Activated CD4-positive, CD25-positive, alpha-beta regulatory T cell (primary cell): ENCODE results near the gene STC2.

Source experiments
- DNase-seq, 4 experiments: peaks; one replicate each; lab custom pipeline; 2025; lab: John Stamatoyannopoulos, UW

STC2 gene

DNA sequence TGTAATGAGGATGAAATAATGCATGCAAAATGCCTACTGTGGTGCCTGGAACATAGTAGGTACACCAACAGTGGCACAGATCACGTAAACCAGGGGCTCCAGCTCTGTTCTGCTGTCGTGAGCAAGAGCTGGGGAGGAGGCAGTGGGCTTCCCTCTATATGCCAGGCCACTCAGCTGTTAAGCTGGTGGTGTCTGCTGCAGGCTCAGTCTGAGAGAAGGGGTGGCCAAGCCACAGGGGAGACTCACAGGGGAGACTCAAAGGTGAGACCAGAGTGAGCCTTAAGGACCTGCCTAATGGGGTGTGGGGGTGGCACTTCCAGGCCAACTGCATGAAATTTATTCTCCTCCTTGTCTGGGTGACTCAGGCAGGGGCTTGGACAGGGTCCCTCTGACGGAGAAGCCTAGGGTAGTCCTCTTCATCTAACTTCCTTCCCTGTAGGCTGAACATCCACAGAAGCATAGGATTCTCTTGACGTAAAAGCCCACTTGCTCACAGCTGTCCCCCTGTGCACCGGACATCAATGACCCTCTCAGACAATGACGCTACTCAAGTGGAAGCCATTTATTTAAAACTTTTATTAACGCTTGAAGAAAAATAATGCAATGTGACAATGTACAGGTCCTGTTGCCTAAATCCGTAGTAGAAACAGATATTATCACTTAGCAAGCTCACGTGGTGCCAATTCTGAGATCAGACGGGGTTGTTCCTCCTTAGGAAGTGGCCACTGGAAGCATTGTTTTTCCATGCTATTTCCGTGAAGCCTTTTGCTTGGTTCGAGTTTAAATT, 13.9 kb downstream of the STC2 start:
- DNase-seq, result no peak

GRCh38 chr5:173313351-173313801, 14.8 kb downstream of the STC2 start:
- no peak for DNase-seq

- DNase-seq, result no peak
Measured at GRCh38 chr5:173312821-173313220, 15.4 kb downstream of the STC2 start.

GRCh38 chr5:173311818-173312585, 16.2 kb downstream of the STC2 start:
- no peak for DNase-seq

DNA sequence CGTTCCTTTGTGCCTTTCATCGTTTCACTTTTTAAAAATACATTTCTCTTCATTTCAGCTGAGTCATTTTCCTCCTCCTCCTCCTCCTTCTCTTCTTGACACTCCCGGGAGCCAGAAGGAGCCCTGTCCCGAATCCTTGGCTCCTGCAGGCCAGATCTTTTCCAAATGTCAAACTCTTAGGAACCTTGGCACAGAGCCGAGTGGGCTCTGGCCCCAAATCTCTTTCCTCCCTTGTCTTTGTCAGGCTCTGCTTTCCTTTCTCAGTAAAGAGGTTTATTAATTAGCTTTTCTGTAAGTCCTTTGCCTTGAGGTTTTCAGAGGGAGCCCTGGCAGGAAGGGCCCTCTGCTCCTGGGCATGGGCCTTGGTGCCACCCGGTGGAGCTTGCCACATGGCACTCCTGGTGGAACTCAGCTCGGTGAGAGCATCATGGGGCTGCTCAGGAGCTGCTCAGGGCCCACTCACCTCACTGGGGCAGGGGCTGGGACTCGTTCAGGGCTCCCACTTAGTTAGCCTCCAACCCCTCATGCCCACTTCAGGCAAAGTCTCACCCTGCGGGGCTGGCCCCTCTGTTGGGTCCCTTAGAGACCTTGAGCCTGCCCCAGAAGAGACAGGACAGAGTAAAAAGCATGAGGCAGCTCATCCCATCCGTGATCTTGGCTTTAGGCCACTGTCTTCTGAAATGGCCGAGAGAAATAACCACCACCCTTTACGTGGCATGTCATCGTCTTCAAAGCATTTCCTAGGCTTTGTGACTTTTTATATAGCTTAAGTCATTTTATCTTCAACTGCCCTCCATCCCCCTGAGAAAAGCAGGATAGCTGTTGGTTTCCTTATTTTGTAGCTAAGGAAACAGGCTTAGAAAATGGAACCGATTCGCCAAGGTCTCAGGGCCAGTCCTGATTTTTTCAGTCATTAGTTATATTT, 17.1 kb downstream of the STC2 start:
- no peak for DNase-seq

- DNase-seq, result no peak
Measured at GRCh38 chr5:173310218-173310769, 17.9 kb downstream of the STC2 start.

DNA sequence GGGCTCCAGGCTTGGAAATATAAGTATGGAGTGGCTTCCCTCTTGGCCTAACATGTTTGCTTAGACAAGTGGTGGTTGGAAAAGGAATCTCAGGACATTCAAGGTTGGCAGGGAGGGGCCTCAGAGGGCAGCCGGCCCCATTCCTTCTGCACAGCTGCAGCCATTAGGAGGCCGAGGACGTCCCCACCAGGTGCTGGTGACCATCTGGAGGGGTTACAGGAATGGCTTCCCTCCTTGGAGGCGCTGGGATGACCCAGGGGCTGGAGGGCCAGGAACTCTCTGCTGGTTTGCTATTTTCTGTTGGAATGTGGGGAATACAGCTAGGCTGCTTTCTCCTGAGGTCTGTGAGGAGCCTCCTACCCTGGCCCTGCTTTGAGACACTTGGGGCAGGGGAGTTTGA, 18.5 kb downstream of the STC2 start:
- no peak for DNase-seq

GRCh38 chr5:173308226-173308625, 20.0 kb downstream of the STC2 start:
- no peak for DNase-seq

GRCh38 chr5:173307695-173308094, 20.5 kb downstream of the STC2 start:
- no peak for DNase-seq

DNA sequence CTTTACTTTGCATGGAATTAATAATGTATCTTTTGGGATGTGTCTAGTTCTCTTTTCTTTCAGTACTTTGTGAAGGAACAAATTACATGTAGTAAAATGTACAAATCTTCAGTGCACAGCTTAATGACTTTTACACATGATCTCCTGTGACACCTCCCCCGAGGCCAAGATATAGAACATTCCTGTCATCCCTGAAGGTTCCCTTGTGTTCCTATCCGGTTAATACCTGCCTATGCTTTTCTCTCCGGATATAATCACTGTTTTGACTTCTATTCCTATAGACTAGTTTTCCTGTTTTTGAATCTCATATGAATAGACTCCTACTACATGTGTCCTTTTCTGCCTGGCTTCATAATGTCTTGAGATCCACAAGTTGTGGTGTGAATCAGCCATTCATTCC, 21.5 kb downstream of the STC2 start:
- DNase-seq, result no peak

DNA sequence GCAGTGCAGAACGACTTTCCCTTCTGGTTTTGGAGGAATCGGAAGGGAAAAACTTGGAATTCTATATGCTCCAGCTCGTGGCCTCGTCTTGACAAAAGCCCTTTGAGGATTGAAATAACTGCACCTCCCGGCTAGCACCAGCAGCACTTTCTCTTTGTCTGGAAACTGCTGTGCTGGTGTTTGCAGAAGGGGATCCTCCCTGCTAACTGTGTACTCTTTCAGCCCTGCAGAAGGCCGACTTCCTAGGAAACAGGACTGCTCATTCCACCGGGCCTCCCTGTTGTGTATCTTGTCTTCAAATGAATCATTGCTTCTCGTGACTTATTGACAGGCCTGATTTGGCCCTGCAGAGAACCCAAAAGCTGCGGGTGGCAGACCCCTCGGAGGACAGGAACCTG, 23.6 kb downstream of the STC2 start:
- no peak for DNase-seq

DNA sequence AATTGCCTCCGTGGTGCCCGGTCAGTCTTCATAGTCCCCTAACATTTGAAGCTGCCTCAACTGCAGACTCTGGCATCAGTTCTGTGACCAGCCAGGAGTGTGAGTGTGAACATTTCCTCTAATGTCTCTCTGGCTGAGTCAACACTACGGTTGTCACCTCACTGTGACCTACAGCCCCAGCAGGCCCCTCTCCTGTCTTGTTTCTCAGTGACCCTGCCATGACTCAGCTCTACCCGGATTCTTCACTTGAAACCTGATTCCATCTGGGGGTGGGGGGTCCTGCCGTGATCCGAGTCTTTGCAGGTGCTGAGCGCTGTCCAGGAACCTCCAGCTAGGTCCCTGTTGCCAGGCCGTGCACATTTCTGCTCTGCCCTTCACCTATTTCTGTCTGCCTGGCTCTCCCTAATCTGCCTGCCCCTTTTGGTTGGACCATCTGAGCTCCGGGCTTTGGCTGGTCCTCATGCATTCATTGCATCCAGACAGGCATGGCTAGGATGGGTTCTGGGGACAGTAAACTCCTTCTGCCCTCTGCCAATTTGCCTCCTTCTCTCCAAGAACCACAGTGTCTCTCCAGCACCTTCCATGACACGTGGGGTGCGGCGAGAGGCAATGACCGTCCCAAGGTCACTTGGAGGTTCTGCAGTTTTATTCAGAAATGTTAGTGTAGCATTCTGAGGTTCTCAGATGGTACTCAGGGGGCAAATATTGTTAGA, 24.2 kb downstream of the STC2 start:
- no peak for DNase-seq

DNA sequence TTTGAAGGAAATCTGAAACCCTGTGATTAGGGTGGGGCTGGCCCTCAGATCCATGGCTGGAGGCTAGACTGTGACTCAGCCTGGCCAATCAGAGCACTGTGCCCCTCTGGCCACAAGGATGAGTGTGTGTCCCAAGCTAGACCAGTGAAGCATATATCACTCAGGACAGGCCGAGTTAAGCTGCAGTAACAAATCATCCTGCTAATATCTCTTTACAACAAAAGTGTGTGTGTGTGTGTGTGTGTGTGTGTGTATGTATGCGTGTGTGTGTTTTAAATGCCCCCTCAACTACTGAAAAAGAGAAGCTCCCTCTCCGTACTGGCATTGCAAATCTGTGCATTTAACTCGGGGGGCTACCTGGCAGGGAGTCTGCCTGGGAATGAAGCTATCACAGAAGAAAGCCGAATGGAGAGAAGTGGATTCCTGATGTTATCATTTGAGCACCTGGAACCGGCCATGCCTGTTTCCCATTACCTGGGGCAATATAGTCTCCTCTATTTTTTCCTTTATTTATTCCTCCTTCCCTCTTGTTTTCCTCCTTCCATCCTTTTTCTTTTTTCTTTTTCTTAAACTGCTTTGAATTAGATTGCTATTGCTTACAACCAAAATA, 25.6 kb downstream of the STC2 start:
- no peak for DNase-seq

DNA sequence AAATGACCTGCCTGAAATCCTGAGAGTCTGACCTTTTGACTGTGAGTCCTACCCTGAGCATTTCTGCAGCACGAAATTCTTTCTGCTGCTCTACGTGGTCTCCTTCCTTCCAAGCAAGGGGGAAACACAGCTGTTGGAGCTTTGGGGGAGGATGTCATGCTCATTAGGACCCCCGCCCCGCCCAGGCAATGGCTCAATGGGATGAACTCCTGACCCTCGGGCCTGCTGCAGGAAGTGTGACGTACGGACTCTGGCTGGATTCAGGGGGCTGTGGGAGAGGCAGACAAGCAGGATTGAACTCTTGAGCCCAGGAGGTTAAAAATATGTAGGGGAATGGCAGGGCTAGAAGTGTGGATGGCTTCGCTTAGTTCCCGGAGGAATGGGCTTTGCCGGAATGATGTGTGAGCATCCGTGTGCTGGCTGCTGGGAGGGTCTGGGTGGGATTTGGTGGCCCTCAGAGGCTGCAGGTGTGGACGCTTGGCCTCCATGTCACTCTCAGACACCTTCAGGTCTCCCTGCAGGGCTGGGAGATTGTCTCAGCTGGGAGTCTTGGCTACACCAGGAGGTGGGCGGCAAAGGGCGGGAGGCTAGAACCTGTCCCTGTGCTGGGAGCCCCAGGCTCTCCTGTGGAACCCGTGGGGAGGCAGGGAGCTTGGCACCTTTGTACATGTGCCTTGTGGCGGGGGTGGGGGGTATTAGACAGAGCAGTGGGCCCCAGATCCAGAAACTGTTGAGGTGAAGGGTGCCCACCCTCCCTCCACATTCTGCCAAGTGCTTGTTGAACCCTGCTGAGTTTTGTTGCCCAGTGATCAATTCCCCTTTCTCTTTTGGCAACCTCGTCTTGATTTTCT, 26.3 kb downstream of the STC2 start:
- no peak for DNase-seq

DNA sequence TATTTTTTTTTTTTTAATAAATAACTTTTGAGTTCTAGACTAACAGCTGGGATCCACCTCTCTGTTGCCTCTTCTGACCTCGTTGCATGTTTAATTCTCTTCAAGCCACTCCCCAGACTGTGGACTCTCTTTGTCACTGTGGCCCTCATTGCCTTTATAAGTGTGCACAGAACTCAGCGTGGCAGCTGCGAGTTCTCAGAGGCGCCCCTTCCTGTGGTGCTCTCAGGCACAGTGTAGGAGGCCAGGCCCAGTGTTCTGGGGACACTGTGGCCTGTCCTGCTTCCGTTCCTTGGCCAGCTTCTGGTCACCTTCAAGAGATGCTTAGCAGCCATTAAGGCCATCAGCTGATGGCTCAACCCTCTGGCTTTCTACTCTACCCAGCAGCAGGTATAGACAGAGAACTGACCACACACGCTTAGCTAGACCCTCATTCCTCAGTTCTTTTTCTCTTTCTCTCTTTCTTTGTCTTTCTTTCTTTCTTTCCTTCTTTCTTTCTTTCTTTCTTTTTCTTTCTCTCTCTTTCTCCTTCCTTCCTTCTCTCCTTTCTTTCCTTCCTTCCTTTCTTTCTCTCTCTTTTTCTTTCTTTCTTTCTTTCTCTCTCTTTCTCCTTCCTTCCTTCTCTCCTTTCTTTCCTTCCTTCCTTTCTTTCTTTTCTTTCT, 27.7 kb downstream of the STC2 start:
- no peak for DNase-seq

- no peak for DNase-seq
Measured at GRCh38 chr5:173299820-173300219, 28.4 kb downstream of the STC2 start.

DNA sequence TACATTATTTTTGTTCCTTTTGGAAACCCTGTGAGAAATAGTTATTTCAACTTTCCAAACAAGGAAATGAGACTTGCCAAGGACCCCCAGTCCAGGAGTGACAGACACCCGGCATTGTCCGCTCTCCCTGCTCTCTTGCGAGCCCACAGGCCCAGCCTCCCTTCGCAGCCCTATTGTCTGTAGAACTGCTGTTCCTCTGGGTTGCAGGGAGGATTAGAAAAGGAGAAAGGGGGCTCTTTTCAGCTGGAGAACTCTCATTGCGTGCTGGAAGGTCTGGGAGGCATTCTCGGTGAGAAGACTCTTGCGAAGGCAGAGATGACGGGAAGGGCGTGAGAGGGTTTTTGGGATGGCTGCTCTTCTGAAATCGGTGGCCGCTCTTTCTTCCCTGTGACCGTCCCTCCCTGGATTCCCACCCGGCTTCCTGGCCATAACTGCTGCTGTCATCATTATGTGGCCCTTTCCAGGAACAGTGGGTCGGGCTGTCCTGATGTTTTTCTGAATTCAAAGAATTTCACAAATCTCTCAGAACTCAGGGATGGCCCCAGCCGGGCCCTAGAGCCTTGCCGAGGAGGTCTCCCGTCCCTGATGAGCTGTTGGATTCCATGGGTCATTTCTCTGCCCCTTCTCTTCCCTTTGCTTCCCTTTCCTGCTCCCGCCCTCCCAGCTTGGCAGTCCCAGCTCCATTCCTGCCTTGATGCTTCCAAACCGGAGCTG, 29.8 kb downstream of the STC2 start:
- no peak for DNase-seq

GRCh38 chr5:173297813-173298212, 30.4 kb downstream of the STC2 start:
- no peak for DNase-seq
